G401 (cell line): Measurements from ENCODE around the gene TMEM39A. TPM values are rescaled to one million over a fixed set of nuclear protein-coding genes. Genes with fewer than 3 reads are reported as not detected.

Experiments
- DNase-seq: peaks from one replicate; pipeline ENCODE4 v3.0.0-alpha.2; 2015; ENCODE audit warnings: low spot score
- in situ Hi-C: cut with HindIII; loops from 2 replicates; pipeline ENCODE4 v1.10.0; 2016; ENCODE audit warnings: low sequenced_read_pairs, mixed read lengths
- total RNA-seq: library from RNA; depleted of rRNA; stranded (reverse); fragments of >200 nt; shearing (Covaris generic); gene quantifications from 2 replicates; pipeline ENCODE4 v1.2.3, GENCODE V29; 2014; rRNA removed

The TMEM39A gene, protein sequence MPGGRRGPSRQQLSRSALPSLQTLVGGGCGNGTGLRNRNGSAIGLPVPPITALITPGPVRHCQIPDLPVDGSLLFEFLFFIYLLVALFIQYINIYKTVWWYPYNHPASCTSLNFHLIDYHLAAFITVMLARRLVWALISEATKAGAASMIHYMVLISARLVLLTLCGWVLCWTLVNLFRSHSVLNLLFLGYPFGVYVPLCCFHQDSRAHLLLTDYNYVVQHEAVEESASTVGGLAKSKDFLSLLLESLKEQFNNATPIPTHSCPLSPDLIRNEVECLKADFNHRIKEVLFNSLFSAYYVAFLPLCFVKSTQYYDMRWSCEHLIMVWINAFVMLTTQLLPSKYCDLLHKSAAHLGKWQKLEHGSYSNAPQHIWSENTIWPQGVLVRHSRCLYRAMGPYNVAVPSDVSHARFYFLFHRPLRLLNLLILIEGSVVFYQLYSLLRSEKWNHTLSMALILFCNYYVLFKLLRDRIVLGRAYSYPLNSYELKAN
- 26.6 and 31.2 TPM in 2 replicates for total RNA-seq

- DNase-seq = peak; percentile 98
- in situ Hi-C loops = no loop called here
These were observed at the start of gene TMEM39A for GRCh38 chr3:119463171-119464169. Gene TMEM39A (minus strand): TSS chr3:119463615. CDS start chr3:119462074, 1,541 bp downstream.

DNA sequence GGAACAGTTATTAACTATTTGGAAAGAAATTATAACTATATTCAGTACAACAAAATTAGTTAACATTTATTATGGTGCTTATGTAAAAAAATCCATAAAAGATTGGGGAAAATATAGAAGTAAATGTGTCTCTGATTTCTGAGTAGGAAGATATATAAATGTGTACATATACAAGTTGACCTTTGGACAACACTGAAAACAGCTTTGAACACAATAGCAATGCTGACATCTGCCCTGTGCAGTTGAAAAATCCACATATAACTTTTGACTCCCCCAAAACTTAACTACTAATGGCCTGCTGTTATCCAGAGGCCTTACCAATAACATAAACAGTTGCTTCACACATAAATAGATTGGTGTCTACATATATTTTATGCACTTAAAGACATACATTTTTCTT, 47.3 kb upstream of the TMEM39A start:
- in situ Hi-C loops = no loop called here
- no peak for DNase-seq

DNA sequence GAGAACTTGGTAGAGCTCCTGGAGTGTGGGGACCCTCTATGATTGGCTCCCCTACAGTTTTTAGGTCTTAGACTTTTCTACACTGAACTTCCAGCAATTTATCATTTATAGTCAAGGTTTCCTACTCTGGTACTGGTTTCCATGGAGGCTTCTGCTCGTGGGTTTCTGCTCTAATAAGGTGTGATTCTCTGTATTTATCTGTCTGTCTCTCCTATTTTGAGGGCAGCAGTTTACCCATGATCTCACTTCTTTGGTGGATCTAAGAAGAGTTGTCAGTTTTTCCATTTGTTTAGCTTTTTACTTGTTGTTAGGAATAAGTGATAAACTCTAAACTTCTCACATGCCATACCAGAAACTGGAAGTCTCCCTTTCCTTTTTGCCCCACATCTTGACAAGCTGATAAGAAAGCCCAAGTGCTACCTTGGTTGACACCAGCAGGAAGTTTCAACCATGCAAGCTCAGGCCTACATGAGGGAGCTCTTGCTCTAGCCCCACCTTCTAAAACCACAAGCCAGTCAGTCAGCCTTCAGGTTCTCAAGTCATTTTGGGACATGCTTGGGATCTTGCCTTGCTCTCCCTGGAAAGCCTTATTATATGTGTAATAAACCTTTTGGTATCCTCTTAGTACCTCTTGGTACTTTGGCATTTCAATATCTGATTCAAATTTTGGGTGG, 44.9 kb upstream of the TMEM39A start:
- DNase-seq = no peak
- in situ Hi-C loops = no loop called here

GRCh38 chr3:119507404-119507803, 44.0 kb upstream of the TMEM39A start:
- in situ Hi-C loops = no loop called here
- no peak for DNase-seq

- DNase-seq = no peak
- in situ Hi-C loops = no loop called here
These were observed 43.2 kb upstream of the TMEM39A start for GRCh38 chr3:119506631-119507030.

DNA sequence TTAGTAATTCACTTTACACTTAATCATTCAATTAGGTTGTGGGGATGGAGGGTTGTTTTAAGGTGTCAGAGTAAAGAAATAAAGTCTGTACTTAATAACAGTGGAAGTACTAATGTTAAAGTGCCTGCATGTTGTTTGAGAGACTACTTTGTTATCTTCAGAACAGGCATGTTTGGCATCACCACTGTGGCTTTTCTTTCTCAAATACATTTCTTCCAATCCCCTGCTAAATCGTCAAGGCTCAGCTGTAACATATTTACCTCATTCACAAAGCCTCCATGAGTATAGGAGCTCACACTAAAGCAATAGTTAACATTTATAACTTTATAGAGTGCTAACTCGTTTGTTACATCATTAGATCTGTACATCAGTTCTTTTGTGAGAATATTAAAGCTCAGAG, 37.5 kb upstream of the TMEM39A start:
- DNase-seq = no peak
- in situ Hi-C loops = no loop called here

GRCh38 chr3:119500265-119500664, 36.9 kb upstream of the TMEM39A start:
- no peak for DNase-seq
- in situ Hi-C loops = no loop called here

GRCh38 chr3:119498186-119499011, 35.0 kb upstream of the TMEM39A start, which contains the start of gene TIMMDC1:
Gene TIMMDC1 (plus strand): TSS chr3:119498547. CDS start chr3:119498734, 187 bp downstream.
- in situ Hi-C loops = no loop called here
- DNase-seq = peak; percentile 98

DNA sequence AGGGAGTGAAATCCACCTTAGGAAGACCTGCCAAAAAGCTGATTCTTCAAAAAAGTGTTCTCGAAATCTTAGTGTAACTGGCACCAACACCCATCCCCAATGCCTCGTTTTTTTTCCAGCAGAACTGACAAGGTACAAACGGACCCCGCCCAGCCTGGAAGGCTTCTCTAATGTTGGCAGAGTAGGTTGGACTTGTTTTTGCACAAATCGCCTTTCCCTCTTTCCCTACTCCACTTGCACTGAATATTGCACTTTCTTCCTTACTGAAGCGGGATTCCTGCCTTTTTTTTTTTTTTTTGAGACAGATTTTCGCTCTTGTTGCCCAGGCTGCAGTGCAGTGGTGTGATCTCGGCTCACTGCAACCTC, 34.4 kb upstream of the TMEM39A start:
- in situ Hi-C loops = no loop called here
- peak; percentile 44 for DNase-seq

DNA sequence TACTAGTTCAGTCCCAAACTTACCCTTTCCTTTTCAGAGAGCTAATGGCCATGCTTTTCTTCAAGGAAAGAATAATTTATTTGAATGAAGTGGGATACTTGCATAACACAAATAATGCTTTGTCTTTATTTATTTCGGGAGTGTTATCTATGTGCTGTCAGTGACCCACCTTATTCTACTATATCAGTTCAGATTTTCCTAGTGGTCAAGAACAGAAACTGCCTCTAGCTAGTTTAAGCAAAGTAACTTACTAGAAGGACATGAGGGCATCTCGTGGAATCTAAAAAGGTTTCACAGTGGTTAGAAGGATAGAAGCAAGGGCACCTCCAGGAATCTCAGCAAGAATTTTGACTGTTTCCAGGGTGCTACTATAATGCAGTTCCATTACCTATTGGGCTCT, 31.2 kb upstream of the TMEM39A start:
- no peak for DNase-seq
- in situ Hi-C loops = no loop called here

GRCh38 chr3:119492810-119493209, 29.4 kb upstream of the TMEM39A start:
- DNase-seq = no peak
- in situ Hi-C loops = no loop called here

GRCh38 chr3:119492128-119492527, 28.7 kb upstream of the TMEM39A start:
- no peak for DNase-seq
- in situ Hi-C loops = no loop called here

DNA sequence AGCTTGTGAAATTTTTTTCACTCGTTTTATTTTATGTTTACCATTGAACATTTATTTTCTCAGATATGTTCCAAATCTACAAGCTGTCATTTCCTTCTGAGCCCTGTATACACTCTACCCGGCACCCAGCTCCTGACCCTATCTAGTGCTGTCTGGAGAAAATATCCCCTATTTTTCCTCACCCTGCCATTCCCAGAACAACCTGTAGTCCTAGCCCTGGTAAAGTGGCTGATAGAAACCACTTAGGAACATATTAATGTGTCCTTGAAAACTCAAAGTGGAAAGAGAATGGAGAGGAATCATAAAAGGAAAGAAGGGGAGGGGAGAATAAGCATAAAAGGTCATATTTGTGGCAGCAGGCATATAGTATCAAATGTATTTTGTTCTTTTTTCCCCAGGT, 26.7 kb upstream of the TMEM39A start:
- DNase-seq = no peak
- in situ Hi-C loops = no loop called here

- in situ Hi-C loops = no loop called here
- no peak for DNase-seq
These were observed 22.1 kb upstream of the TMEM39A start for GRCh38 chr3:119485563-119485962.

GRCh38 chr3:119483101-119483500, 19.7 kb upstream of the TMEM39A start:
- no peak for DNase-seq
- in situ Hi-C loops = no loop called here

DNA sequence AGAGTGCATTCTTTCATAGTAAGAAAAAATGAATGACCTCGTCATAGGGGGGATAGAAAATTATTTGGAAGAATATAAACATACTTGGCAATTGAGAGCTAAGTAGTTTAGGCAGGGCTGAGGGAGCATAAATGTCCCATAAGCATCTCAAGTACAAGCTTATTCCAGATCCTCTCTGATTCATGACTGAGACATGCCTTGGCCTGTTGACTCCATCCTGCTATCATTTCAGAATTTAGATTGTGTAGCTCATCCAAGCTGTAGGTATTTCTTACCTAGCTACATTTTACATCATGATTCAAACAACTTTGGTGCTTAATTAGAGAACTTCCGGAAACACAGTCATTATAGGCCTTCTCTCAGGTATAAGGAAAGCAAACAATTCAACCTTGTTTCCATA, 17.7 kb upstream of the TMEM39A start:
- in situ Hi-C loops = no loop called here
- no peak for DNase-seq

- DNase-seq = no peak
- in situ Hi-C loops = no loop called here
These were observed 7.5 kb upstream of the TMEM39A start for GRCh38 chr3:119470866-119471265.

DNA sequence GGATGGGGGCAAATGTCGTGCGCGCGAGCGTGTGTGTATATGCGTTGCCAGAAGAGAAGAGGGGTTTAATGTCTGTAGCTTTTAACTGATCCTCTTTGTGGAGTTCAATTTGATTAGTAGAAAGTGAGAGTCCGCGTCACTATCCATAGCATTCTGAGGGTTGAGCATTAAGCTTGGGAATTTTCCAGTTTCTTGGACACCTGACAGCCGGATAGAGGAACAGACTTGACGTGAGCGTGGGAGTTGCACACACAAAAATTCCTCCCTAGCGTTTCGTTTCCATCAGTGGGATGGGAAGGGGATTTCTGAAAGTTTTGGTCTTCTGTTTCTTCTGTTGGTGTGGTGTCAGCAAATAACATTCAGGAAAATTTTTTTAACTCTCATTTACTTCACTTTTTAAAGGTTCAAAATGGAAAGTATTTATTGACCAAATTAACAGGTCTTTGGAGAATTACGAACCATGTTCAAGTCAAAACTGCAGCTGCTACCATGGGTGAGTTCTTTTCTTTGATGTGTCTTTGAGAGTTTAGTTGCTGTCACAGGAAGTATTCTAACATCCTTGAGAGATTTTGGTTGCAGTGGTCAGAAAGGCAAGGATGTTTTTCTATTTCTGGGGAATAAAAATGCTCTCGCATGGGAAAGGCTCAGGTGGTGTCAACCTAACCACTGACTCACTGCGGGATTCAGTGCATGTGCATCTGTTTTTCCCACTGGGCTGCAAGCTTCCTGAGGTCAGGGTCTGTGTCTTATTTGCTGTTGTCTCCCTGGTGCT, 6.2 kb upstream of the TMEM39A start:
- DNase-seq = peak; percentile 40

More for the DNA sequence above, 6.2 kb upstream of the TMEM39A start:
- in situ Hi-C loops = no loop called here
